H1 (cell line): ENCODE results near the gene THOC6. TPM values are rescaled to one million over a fixed set of nuclear protein-coding genes. Genes with fewer than 3 reads are reported as not detected.

Experiments
- CTCF ChIA-PET: fragments of 300-600 bp; sonication (Branson Sonifier 250); formaldehyde crosslinking; loops from one replicate; lab custom pipeline; 2021; ENCODE audit not compliant: partially characterized antibody; lab: Charles Lee
- POLR2A ChIA-PET: fragments of 300-600 bp; sonication (Branson Sonifier 250); formaldehyde crosslinking; loops from one replicate; lab custom pipeline; 2021; ENCODE audit warnings: inconsistent platforms; ENCODE audit not compliant: partially characterized antibody; lab: Charles Lee
- DNase-seq, 2 experiments: peaks; one replicate each; pipeline versions ENCODE4 v3.0.0 to v3.0.0-alpha.2; 2010 to 2022; ENCODE audit warnings: low spot score in 2 of 2, low read depth in 1 of 2, mixed read lengths in 1 of 2
- FAIRE-seq: peaks from 2 replicates; lab custom pipeline; 2011; peaks lifted over from hg19 to GRCh38; lab: Jason Lieb, UNC
- H2AFZ ChIP-seq: 2 replicates; pipeline ENCODE4 v1.8.1; 2012; ENCODE audit warnings: low read length, inconsistent platforms
- H2AK5ac ChIP-seq: 2 replicates; pipeline ENCODE4 v1.6.1; 2013; ENCODE audit warnings: low read depth, low read length
- H2BK120ac ChIP-seq: replicated peaks from 2 replicates; pipeline ENCODE3; 2013; ENCODE audit warnings: low read depth, low read length, inconsistent platforms
- H2BK12ac ChIP-seq: 2 replicates; pipeline ENCODE4 v1.6.1; 2013; ENCODE audit warnings: low read depth, low read length
- H2BK15ac ChIP-seq: 2 replicates; pipeline ENCODE4 v1.6.1; 2013; ENCODE audit warnings: low read length
- H2BK20ac ChIP-seq: 2 replicates; pipeline ENCODE4 v1.6.1; 2013; ENCODE audit warnings: low read length
- H2BK5ac ChIP-seq: 2 replicates; pipeline ENCODE4 v1.6.1; 2013; ENCODE audit warnings: low read depth, low read length
- H3K14ac ChIP-seq: 2 replicates; pipeline ENCODE4 v1.6.1; 2013; ENCODE audit warnings: inconsistent platforms; ENCODE audit not compliant: insufficient read length
- H3K18ac ChIP-seq: 2 replicates; pipeline ENCODE4 v1.6.1; 2013; ENCODE audit warnings: low read length; ENCODE audit errors: extremely low read depth
- H3K23ac ChIP-seq: 2 replicates; pipeline ENCODE4 v1.6.1; 2013; ENCODE audit warnings: inconsistent platforms; ENCODE audit not compliant: insufficient read length
- H3K23me2 ChIP-seq: 2 replicates; pipeline ENCODE4 v1.6.1; 2013; ENCODE audit warnings: low read depth, low read length
- H3K27ac ChIP-seq: 2 replicates; pipeline ENCODE4 v1.6.1; 2011; ENCODE audit warnings: low read depth, low read length, inconsistent platforms
- H3K27me3 ChIP-seq, 4 experiments: replicated peaks in 1 of 4; 1 replicate in 1 of 4; 2 replicates in 3 of 4; pipeline versions ENCODE4 v1.6.1 to v1.8.1; 2011 to 2013; ENCODE audit warnings: low read length in 3 of 4, mild to moderate bottlenecking in 3 of 4, inconsistent platforms in 2 of 4, mixed read lengths in 2 of 4, moderate library complexity in 1 of 4; ENCODE audit not compliant: control insufficient read depth in 3 of 4, insufficient read depth in 3 of 4; ENCODE audit errors: extremely low read depth in 1 of 4
- H3K36me3 ChIP-seq, 4 experiments: 2 replicates each; pipeline versions ENCODE4 v1.6.1 to v1.8.1; 2011 to 2013; ENCODE audit warnings: mild to moderate bottlenecking in 4 of 4, low read length in 3 of 4, moderate library complexity in 2 of 4, control low read depth in 1 of 4, inconsistent platforms in 1 of 4; ENCODE audit not compliant: insufficient read depth in 4 of 4, control insufficient read depth in 2 of 4
- H3K4ac ChIP-seq: replicated peaks from 2 replicates; pipeline ENCODE3; 2013; ENCODE audit warnings: low read length, low read depth, mixed read lengths, inconsistent platforms; ENCODE audit not compliant: insufficient read length
- H3K4me1 ChIP-seq, 4 experiments: replicated peaks in 1 of 4; 1 replicate in 1 of 4; 2 replicates in 3 of 4; pipeline versions ENCODE4 v1.6.1 to v1.8.1; 2011 to 2013; ENCODE audit warnings: low read length in 3 of 4, inconsistent platforms in 2 of 4, mixed read lengths in 1 of 4; ENCODE audit not compliant: insufficient read depth in 4 of 4, control insufficient read depth in 3 of 4
- H3K4me2 ChIP-seq, 2 experiments: 2 replicates each; pipeline versions ENCODE4 v1.6.1 to v1.8.1; 2011 to 2013; ENCODE audit warnings: low read depth in 2 of 2, low read length in 2 of 2, control low read depth in 1 of 2, inconsistent platforms in 1 of 2, mild to moderate bottlenecking in 1 of 2; ENCODE audit not compliant: insufficient read depth in 1 of 2
- H3K4me3 ChIP-seq, 4 experiments: fragments of 200-600, 300-600 bp in 1 of 4; sonication (generic), shearing (Covaris generic), sonication (Bioruptor Twin) in 1 of 4; 2 replicates each; pipeline versions ENCODE4 v1.5.1 to v1.8.1; 2011 to 2016; ENCODE audit warnings: low read length in 4 of 4, low read depth in 3 of 4, control low read depth in 2 of 4, inconsistent platforms in 2 of 4, mild to moderate bottlenecking in 2 of 4, mixed read lengths in 1 of 4, moderate library complexity in 1 of 4; ENCODE audit not compliant: insufficient read depth in 2 of 4; ENCODE audit errors: extremely low read depth in 1 of 4
- H3K56ac ChIP-seq: replicated peaks from 2 replicates; pipeline ENCODE3; 2013; ENCODE audit warnings: low read depth, mild to moderate bottlenecking, mixed read lengths, low read length, inconsistent platforms; ENCODE audit not compliant: insufficient read length
- H3K79me1 ChIP-seq: 2 replicates; pipeline ENCODE4 v1.6.1; 2013; ENCODE audit warnings: low read depth, low read length, control low read depth
- H3K79me2 ChIP-seq, 2 experiments: 2 replicates each; pipeline versions ENCODE4 v1.6.1 to v1.8.1; 2012 to 2013; ENCODE audit warnings: low read length in 2 of 2, mild to moderate bottlenecking in 2 of 2, inconsistent platforms in 1 of 2; ENCODE audit not compliant: insufficient read depth in 2 of 2, control insufficient read depth in 1 of 2
- H3K9ac ChIP-seq, 4 experiments: replicated peaks in 1 of 4; 1 replicate in 1 of 4; 2 replicates in 3 of 4; pipeline versions ENCODE4 v1.6.1 to v1.8.1; 2011 to 2013; ENCODE audit warnings: low read depth in 3 of 4, low read length in 3 of 4, control low read depth in 2 of 4, mild to moderate bottlenecking in 2 of 4, moderate library complexity in 2 of 4, inconsistent platforms in 1 of 4; ENCODE audit errors: extremely low read depth in 1 of 4
- H3K9me3 ChIP-seq, 2 experiments: 2 replicates each; pipeline versions ENCODE4 v1.6.1 to v1.8.1; 2012 to 2013; ENCODE audit warnings: mild to moderate bottlenecking in 2 of 2, moderate library complexity in 2 of 2, control low read depth in 1 of 2, inconsistent platforms in 1 of 2, low read depth in 1 of 2, low read length in 1 of 2, mixed read lengths in 1 of 2; ENCODE audit not compliant: insufficient read depth in 2 of 2
- H4K20me1 ChIP-seq, 2 experiments: replicated peaks in 1 of 2; 2 replicates each; pipeline versions ENCODE3 to v1.8.1; 2011 to 2013; ENCODE audit warnings: inconsistent platforms in 2 of 2, low read length in 2 of 2, mild to moderate bottlenecking in 1 of 2; ENCODE audit not compliant: insufficient read depth in 2 of 2, control insufficient read depth in 1 of 2
- H4K5ac ChIP-seq: 2 replicates; pipeline ENCODE4 v1.6.1; 2013; ENCODE audit warnings: low read length, low read depth, mixed read lengths, inconsistent platforms; ENCODE audit not compliant: insufficient read length
- H4K8ac ChIP-seq: 2 replicates; pipeline ENCODE4 v1.8.0; 2013; ENCODE audit warnings: mild to moderate bottlenecking, moderate library complexity, low read length, inconsistent platforms; ENCODE audit not compliant: insufficient read depth; ENCODE audit errors: extremely low read depth
- H4K91ac ChIP-seq: replicated peaks from 2 replicates; pipeline ENCODE3; 2013; ENCODE audit warnings: low read length, mixed read lengths, inconsistent platforms; ENCODE audit not compliant: insufficient read length
- BACH1 ChIP-seq: IDR thresholded peaks from 2 replicates; pipeline ENCODE4 v1.6.1; 2012; ENCODE audit warnings: low read length, improper control_type of control experiment
- E2F6 ChIP-seq: IDR thresholded peaks from 2 replicates; pipeline ENCODE4 v1.6.1; 2012; ENCODE audit warnings: inconsistent platforms
- KDM4A ChIP-seq: IDR thresholded peaks from one replicate; pipeline ENCODE4 v1.7.1; 2012; ENCODE audit warnings: low read depth, mild to moderate bottlenecking, moderate library complexity, low read length, inconsistent platforms; ENCODE audit not compliant: severe bottlenecking
- MAX ChIP-seq: IDR thresholded peaks from 2 replicates; pipeline ENCODE4 v1.6.1; 2012; ENCODE audit warnings: inconsistent platforms
- RAD21 ChIP-seq, 2 experiments: IDR thresholded peaks in 1 of 2; conservative IDR thresholded peaks in 1 of 2; 2 replicates each; pipeline ENCODE4 v1.6.1; 2011; ENCODE audit warnings: low read depth in 2 of 2, low read length in 2 of 2, improper control_type of control experiment in 1 of 2, inconsistent platforms in 1 of 2, mild to moderate bottlenecking in 1 of 2, moderate library complexity in 1 of 2
- SIN3A ChIP-seq, 2 experiments: IDR thresholded peaks in 1 of 2; conservative IDR thresholded peaks in 1 of 2; 2 replicates each; pipeline ENCODE4 v1.6.1; 2011 to 2012; ENCODE audit warnings: low read length in 2 of 2, improper control_type of control experiment in 1 of 2, low read depth in 1 of 2, mild to moderate bottlenecking in 1 of 2
- SP1 ChIP-seq: IDR thresholded peaks from 2 replicates; pipeline ENCODE4 v1.6.1; 2011; ENCODE audit warnings: low read depth, low read length
- SUZ12 ChIP-seq: fragments of 200-600 bp; sonication (generic); IDR thresholded peaks from 2 replicates; pipeline ENCODE4 v1.6.1; 2012; ENCODE audit warnings: mild to moderate bottlenecking, inconsistent platforms, low read length, moderate library complexity, mixed read lengths
- TAF1 ChIP-seq: IDR thresholded peaks from 2 replicates; pipeline ENCODE4 v1.6.1; 2011; ENCODE audit warnings: mild to moderate bottlenecking, low read depth, low read length
- TCF12 ChIP-seq: IDR thresholded peaks from 2 replicates; pipeline ENCODE4 v1.6.1; 2011; ENCODE audit warnings: low read depth, mild to moderate bottlenecking, low read length
- WGBS, 2 experiments: shearing (Covaris generic) in 1 of 2; methylation state at CpG; one replicate each; pipeline versions ENCODE4 v1.1.6 to v1.1.7; 2013 to 2015; ENCODE audit warnings: low lambda C conversion rate in 2 of 2, mixed read lengths in 2 of 2, inconsistent platforms in 1 of 2, low coverage in 1 of 2, missing lambda C conversion rate in 1 of 2; ENCODE audit not compliant: insufficient replicate concordance in 2 of 2, insufficient coverage in 1 of 2, insufficient read length in 1 of 2; ENCODE audit errors: extremely low coverage in 1 of 2, missing lambda C conversion rate in 1 of 2; 5-methylcytosine and 5-hydroxymethylcytosine counted together
- polyA plus RNA-seq, 7 experiments: library from polyadenylated mRNA; depleted of rRNA in 3 of 7; stranded (reverse) in 5 of 7; unstranded in 2 of 7; fragments of >200 nt in 5 of 7; fragments of 200-250 nt in 2 of 7; gene quantifications; 1 replicate in 5 of 7; 2 replicates in 1 of 7; 4 replicates in 1 of 7; pipeline versions ENCODE4 v1.2.1 to v1.2.3, GENCODE V29; 2011 to 2013; ENCODE audit warnings: missing spikeins in 2 of 7, mixed read lengths in 2 of 7
- total RNA-seq: library from RNA; stranded (reverse); fragmentation: NEBNext Ultra II Directional; extraction: Animal tissue kit (Norgen Biotek cat#: 25700); gene quantifications from 2 replicates; pipeline ENCODE4 v1.2.1, GENCODE V29; 2021

Gene THOC6
- total and polyA plus RNA-seq, 2 of the 8 experiments (the other 6 are each of a cell fraction or from before 2014, with no cell fraction given), result 78.5 to 111 TPM

GRCh38 chr16:3012828-3013420 lies 10.9 kb upstream of the THOC6 start, which contains the start of gene CLDN9:
Gene CLDN9, plus strand, starts transcription at chr16:3012923. Its CDS starts 440 bp downstream, at chr16:3013363.
- H3K27ac ChIP-seq, result no peak within 1 kb of the TSS
- peak within 1 kb of the TSS; percentile 98 for H2BK15ac ChIP-seq
- H4K5ac ChIP-seq, result no peak within 1 kb of the TSS
- H2BK20ac ChIP-seq, result peak within 1 kb of the TSS; percentile 92
- peaks cover 11% of the 10 kb centered on the region; the same call in 1 of the 2 replicates for H3K79me1 ChIP-seq
- no peaks in the 10 kb centered on the region for H3K9me3 ChIP-seq
- H3K56ac ChIP-seq, result no peak within 1 kb of the TSS
- peak within 1 kb of the TSS; percentile 58 for H4K8ac ChIP-seq
- peak within 1 kb of the TSS; percentile 94 for H3K4ac ChIP-seq
- H3K9ac ChIP-seq, result peak within 1 kb of the TSS in 1 of 4 experiments; percentile 9; a peak in 2 of 7 replicates
- FAIRE-seq, result no peak
- H2AK5ac ChIP-seq, result peak within 1 kb of the TSS; percentile 92; the same call in 1 of the 2 replicates
- peak within 1 kb of the TSS; percentile 98 for H2BK12ac ChIP-seq
- DNase-seq, result peak in 1 of 2 experiments; percentile 82
- no peak within 1 kb of the TSS for H3K23ac ChIP-seq
- peak within 1 kb of the TSS; percentile 87 for H2BK120ac ChIP-seq
- peaks cover 16 to 32% of the 10 kb centered on the region in 2 experiments for H4K20me1 ChIP-seq
- ChIA-PET POLR2A (interaction anchor here (0.7 to 35.7 kb wide), 18 partner anchors 4 to 122 kb away, joined by 3 to 1808 read pairs (median 4); partner anchors contain the start of genes BICDL2, CLDN6, CLDN9 and HCFC1R1), CTCF (interaction anchor here (1.0 to 17.3 kb wide), 5 partner anchors 9 to 137 kb away, joined by 3 to 639 read pairs (median 9); partner anchors contain the start of genes BICDL2, CLDN6, HCFC1R1 and THOC6)
- peak within 1 kb of the TSS; percentile 98 for H3K18ac ChIP-seq
- H3K14ac ChIP-seq, result no peak within 1 kb of the TSS
- no peaks in the 10 kb centered on the region; a peak in 1 of 7 replicates for H3K27me3 ChIP-seq
- peak within 1 kb of the TSS; percentile 77 for H2BK5ac ChIP-seq
- H3K4me1 ChIP-seq, result peaks cover 14 to 63% (median 50%) of the 10 kb centered on the region in 4 experiments
- H3K23me2 ChIP-seq, result peaks cover 30% of the 10 kb centered on the region
- H3K4me2 ChIP-seq, result peak within 1 kb of the TSS; percentile 80
- H3K4me3 ChIP-seq, result peak within 1 kb of the TSS; percentile 32 to 58 (median 46)
- peaks cover 6 to 20% (median 12%) of the 10 kb centered on the region in 4 experiments; a peak in 7 of 8 replicates for H3K36me3 ChIP-seq
- whole genome bisulfite sequencing, 2 experiments, result 21% methylated on average over 24 of the region's 27 CpGs; no CpG with 5 or more reads in 1 of the 2 experiments
- no peak within 1 kb of the TSS for H2AFZ ChIP-seq
- H4K91ac ChIP-seq, result peak within 1 kb of the TSS; percentile 93
- peaks cover 11 to 28% of the 10 kb centered on the region in 2 experiments for H3K79me2 ChIP-seq
- TF ChIP-seq TCF12 (no peak), MAX (no peak), RAD21 (IDR thresholded peaks at IDR 0.05 in 1 of 2, conservative IDR thresholded peaks at IDR 0.05 in 1 of 2; ENCODE audit: low read depth in 2 of 2, low read length in 2 of 2) (no peak), SIN3A (conservative IDR thresholded peaks at IDR 0.05 in 1 of 2, IDR thresholded peaks at IDR 0.05 in 1 of 2; ENCODE audit: low read depth in 1 of 2, low read length in 2 of 2) (0 out of 4 replicates have a peak, but pooled peaks of 1 of the 2 experiments have one; percentile 62), E2F6 (no peak), BACH1 (no peak), TAF1 (peak; percentile 19; the same call in 1 of the 2 replicates), KDM4A (no peak), SP1 (no peak), SUZ12 (no peak)
